GM21786 (cell line): Measurements from ENCODE around the gene PCDHB13.
"Not testable (repeated sequence)": the region's sequence is repeated elsewhere in the genome, so short reads cannot be mapped to it uniquely, and the experiment has no call there.

ENCODE experiments used
- ATAC-seq: cut with Tn5 transposase; IDR thresholded peaks from one replicate; pipeline ENCODE4 v1.9.1; 2021; ENCODE audit not compliant: unreplicated experiment

The PCDHB13 gene

GRCh38 chr5:141213656-141214339 lies at the start of gene PCDHB13:
PCDHB13 (plus strand) TSS chr5:141213919; CDS start chr5:141214124, 205 bp downstream.
- ATAC-seq: not testable (repeated sequence)

GRCh38 chr5:141172381-141173204 lies 41.1 kb upstream of the PCDHB13 start, which contains the start of gene PCDHB7:
PCDHB7 (plus strand) TSS chr5:141172644; CDS start chr5:141172836, 192 bp downstream.
- ATAC-seq: no peak

- not testable (repeated sequence) for ATAC-seq
Measured at GRCh38 chr5:141174291-141175104, 39.2 kb upstream of the PCDHB13 start.

GRCh38 chr5:141175933-141176332 lies 37.8 kb upstream of the PCDHB13 start:
- no peak for ATAC-seq

- ATAC-seq: not testable (repeated sequence)
Measured at GRCh38 chr5:141177577-141178191, 36.0 kb upstream of the PCDHB13 start, which contains the start of gene PCDHB8. PCDHB8 (plus strand) TSS chr5:141177790; CDS start chr5:141178035, 245 bp downstream.

- not testable (repeated sequence) for ATAC-seq
Measured at GRCh38 chr5:141179371-141179770, 34.3 kb upstream of the PCDHB13 start.

- ATAC-seq: not testable (repeated sequence)
Measured at GRCh38 chr5:141179876-141180275, 33.8 kb upstream of the PCDHB13 start.

GRCh38 chr5:141180313-141180712 lies 33.4 kb upstream of the PCDHB13 start:
- no peak for ATAC-seq

GRCh38 chr5:141182248-141182647 lies 31.5 kb upstream of the PCDHB13 start, which contains the start of gene PCDHB16:
PCDHB16 (plus strand) TSS chr5:141182387; CDS start chr5:141182560, 173 bp downstream.
- ATAC-seq: no peak

GRCh38 chr5:141184117-141184855 lies 29.4 kb upstream of the PCDHB13 start:
- ATAC-seq: not testable (repeated sequence)

GRCh38 chr5:141186897-141187512 lies 26.7 kb upstream of the PCDHB13 start, which contains the start of gene PCDHB9:
PCDHB9 (plus strand) TSS chr5:141187161; CDS start chr5:141187319, 158 bp downstream.
- no peak for ATAC-seq

- not testable (repeated sequence) for ATAC-seq
Measured at GRCh38 chr5:141188682-141189081, 25.0 kb upstream of the PCDHB13 start.

- not testable (repeated sequence) for ATAC-seq
Measured at GRCh38 chr5:141189131-141189530, 24.6 kb upstream of the PCDHB13 start.

GRCh38 chr5:141192110-141192725 lies 21.5 kb upstream of the PCDHB13 start, which contains the start of gene PCDHB10:
PCDHB10 (plus strand) TSS chr5:141192353; CDS start chr5:141192553, 200 bp downstream.
- ATAC-seq: no peak

GRCh38 chr5:141194332-141194731 lies 19.4 kb upstream of the PCDHB13 start:
- ATAC-seq: not testable (repeated sequence)

- ATAC-seq: no peak
Measured at GRCh38 chr5:141196363-141196762, 17.4 kb upstream of the PCDHB13 start.

GRCh38 chr5:141199359-141200235 lies 14.1 kb upstream of the PCDHB13 start, which contains the start of gene PCDHB11:
PCDHB11 (plus strand) TSS chr5:141199627; CDS start chr5:141199775, 148 bp downstream.
- no peak for ATAC-seq
